Tibial nerve (tissue), 4 donors: ENCODE data around the gene MSH3. TPM values are rescaled to one million over a fixed set of nuclear protein-coding genes. Genes with fewer than 3 reads are reported as not detected.

Source experiments
- DNase-seq, 2 donors: peaks; one replicate each; pipeline ENCODE4 v3.0.0-alpha.2; 2019; ENCODE audit warnings: low spot score in 2 of 2
- H3K27ac ChIP-seq, 4 donors: fragments of 200-600 bp; sonication (generic) in 3 of 4; one replicate each; pipeline ENCODE4 v1.5.1; 2017 to 2019; ENCODE audit warnings: mild to moderate bottlenecking in 1 of 4
- H3K27me3 ChIP-seq, 2 donors: fragments of 200-600 bp; sonication (generic) in 1 of 2; one replicate each; pipeline versions ENCODE4 v1.5.1 to v1.6.0; 2017 to 2019
- H3K36me3 ChIP-seq, 3 donors: fragments of 200-600 bp; sonication (generic); one replicate each; pipeline ENCODE4 v1.5.1; 2018 to 2019
- H3K4me1 ChIP-seq, 4 donors: fragments of 200-600 bp; sonication (generic) in 3 of 4; one replicate each; pipeline ENCODE4 v1.5.1; 2017 to 2019
- H3K4me3 ChIP-seq, 4 donors: fragments of 200-600 bp; sonication (generic) in 3 of 4; one replicate each; pipeline ENCODE4 v1.5.1; 2017 to 2019; ENCODE audit warnings: mild to moderate bottlenecking in 1 of 4, moderate library complexity in 1 of 4
- H3K9me3 ChIP-seq, 4 donors: fragments of 200-600 bp; sonication (generic) in 3 of 4; one replicate each; pipeline ENCODE4 v1.5.1; 2017 to 2019
- CTCF ChIP-seq, 5 experiments: fragments of 200-600 bp in 3 of 5; fragments of 450-650 bp in 2 of 5; sonication (generic) in 3 of 5; IDR thresholded peaks; one replicate each; pipeline ENCODE4 v1.5.1; 2016 to 2019; ENCODE audit warnings: antibody characterized with exemption in 5 of 5, mild to moderate bottlenecking in 3 of 5, moderate library complexity in 2 of 5
- EP300 ChIP-seq, 2 donors: sonication (generic); formaldehyde crosslinking; IDR thresholded peaks; one replicate each; pipeline ENCODE4 v1.6.1; 2017; ENCODE audit warnings: antibody characterized with exemption in 2 of 2, mild to moderate bottlenecking in 1 of 2
- POLR2A ChIP-seq, 2 donors: fragments of 450-650 bp; IDR thresholded peaks; one replicate each; pipeline ENCODE4 v1.6.1; 2017; ENCODE audit warnings: antibody characterized with exemption in 2 of 2, mild to moderate bottlenecking in 2 of 2, moderate library complexity in 2 of 2
- WGBS, 2 donors: methylation state at CpG; one replicate each; pipeline ENCODE4 v1.1.5; 2018; 5-methylcytosine and 5-hydroxymethylcytosine counted together
- total RNA-seq, 4 donors: library from RNA; depleted of rRNA; stranded (reverse); fragments of >200 nt; gene quantifications; one replicate each; pipeline ENCODE4 v1.1.0, GENCODE V29; 2016

MSH3 gene
- total RNA-seq, 4 donors from 2014 or later: 8.8 to 16.8 (median 12.4) TPM

DNA sequence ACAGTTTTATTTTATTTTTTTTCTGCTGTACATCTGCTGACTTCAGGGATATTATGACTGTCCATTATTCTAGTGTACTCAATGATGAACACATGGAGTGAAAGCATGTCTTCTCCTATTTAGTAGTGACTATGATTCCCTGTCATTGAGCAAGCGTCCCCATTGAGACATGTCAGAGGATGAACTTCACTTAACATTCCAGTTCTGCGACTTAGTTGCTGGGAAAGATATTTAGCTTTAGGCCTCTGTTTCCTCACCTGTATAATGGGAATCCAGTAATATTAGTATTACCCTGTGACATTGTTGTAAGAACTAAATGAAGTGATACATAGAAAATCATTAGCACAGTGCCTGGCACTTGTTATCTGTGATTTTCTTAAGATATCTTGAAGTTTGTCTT is 145.1 kb downstream of the MSH3 start:
- no peak for DNase-seq
- H3K36me3 ChIP-seq: peaks cover 0 to 56% (median 8%) of the 10 kb centered on the region in 3 donors
- H3K4me3 ChIP-seq: no peak overlapping the region
- TF ChIP-seq CTCF (IDR thresholded peaks at IDR 0.05) (no peak), POLR2A (IDR thresholded peaks at IDR 0.05) (no peak), EP300 (IDR thresholded peaks at IDR 0.05) (no peak)
- no peaks in the 10 kb centered on the region for H3K27me3 ChIP-seq
- H3K9me3 ChIP-seq: no peaks in the 10 kb centered on the region
- H3K4me1 ChIP-seq: no peaks in the 10 kb centered on the region
- 94 to 98% methylated on average over 2 of the region's 2 CpGs for WGBS, 2 donors
- no peak overlapping the region for H3K27ac ChIP-seq

DNA sequence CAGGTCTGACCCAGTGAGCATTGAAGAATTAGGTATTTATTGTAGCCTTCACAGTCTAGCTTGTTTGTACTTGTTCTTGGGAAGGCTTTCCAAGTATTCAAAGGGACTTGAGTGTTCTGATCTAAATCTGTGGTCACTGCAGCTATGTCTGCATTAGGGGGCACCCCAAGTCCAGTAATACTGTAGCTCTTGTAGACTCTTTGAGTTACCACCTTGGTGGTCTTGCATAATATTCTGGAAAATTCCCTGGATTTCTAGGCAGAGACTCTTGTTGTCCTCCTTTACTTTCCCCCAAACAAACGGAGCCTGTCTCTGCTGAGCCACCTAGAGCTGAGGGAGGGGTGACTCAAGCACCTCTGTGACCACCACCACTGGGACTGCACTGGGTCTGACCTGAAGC is 149.9 kb downstream of the MSH3 start:
- H3K9me3 ChIP-seq: no peaks in the 10 kb centered on the region
- H3K36me3 ChIP-seq: peaks cover 0 to 43% (median 8%) of the 10 kb centered on the region in 3 donors
- WGBS, 2 donors: 69 to 71% methylated on average over 1 of the region's 1 CpG
- H3K4me3 ChIP-seq: no peak overlapping the region
- H3K27me3 ChIP-seq: no peaks in the 10 kb centered on the region
- H3K27ac ChIP-seq: no peak overlapping the region
- no peaks in the 10 kb centered on the region for H3K4me1 ChIP-seq
- no peak for TF ChIP-seq EP300 (IDR thresholded peaks at IDR 0.05)
- no peak for TF ChIP-seq POLR2A (IDR thresholded peaks at IDR 0.05)
- TF ChIP-seq CTCF (IDR thresholded peaks at IDR 0.05): no peak
- no peak for DNase-seq

DNA sequence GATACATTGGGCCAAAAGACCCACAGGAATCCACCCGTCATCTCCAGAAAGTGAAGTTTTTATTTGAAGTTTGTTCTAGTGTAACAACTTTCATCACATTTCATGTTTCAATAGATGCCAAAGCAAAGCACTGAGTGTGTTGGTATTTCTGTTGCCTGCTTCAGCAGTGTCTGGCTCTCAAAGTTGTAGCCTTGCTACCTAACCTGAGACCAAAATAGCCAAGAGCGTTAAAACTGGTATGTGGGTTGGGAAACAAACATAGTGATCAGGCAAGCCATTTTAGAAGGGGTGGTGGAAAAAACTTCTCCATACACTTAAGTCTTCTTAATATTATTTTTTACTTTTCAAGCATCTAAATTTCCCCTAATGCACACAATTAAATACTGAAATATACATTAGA is 150.6 kb downstream of the MSH3 start:
- H3K9me3 ChIP-seq: no peaks in the 10 kb centered on the region
- TF ChIP-seq POLR2A (IDR thresholded peaks at IDR 0.05) (no peak), EP300 (IDR thresholded peaks at IDR 0.05) (no peak), CTCF (IDR thresholded peaks at IDR 0.05) (no peak)
- no peaks in the 10 kb centered on the region for H3K27me3 ChIP-seq
- no peaks in the 10 kb centered on the region for H3K4me1 ChIP-seq
- H3K27ac ChIP-seq: no peak overlapping the region
- 90 to 95% methylated on average over 2 of the region's 2 CpGs for WGBS, 2 donors
- no peak for DNase-seq
- no peak overlapping the region for H3K4me3 ChIP-seq
- H3K36me3 ChIP-seq: peaks cover 0 to 43% (median 3%) of the 10 kb centered on the region in 3 donors

DNA sequence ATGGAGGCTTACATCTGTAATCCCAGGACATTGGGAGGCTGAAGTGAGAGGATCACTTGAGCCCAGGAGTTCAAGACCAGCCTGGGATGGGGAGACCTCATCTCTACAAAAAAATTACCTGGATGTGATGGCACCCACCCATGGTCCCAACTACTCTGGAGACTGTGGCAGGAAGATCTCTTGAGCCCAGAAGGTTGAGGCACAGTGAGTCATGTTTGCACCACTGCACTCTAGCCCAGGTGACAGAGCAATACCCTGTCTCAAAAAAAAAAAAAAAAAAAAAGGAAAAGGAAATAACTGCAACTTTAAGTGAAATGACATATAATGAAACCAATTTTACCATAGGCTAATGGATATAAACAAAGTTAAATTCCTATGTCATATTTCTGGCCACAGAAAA is 152.5 kb downstream of the MSH3 start:
- Histone ChIP-seq H3K4me1 (no peaks in the 10 kb centered on the region), H3K9me3 (no peaks in the 10 kb centered on the region), H3K27ac (no peak overlapping the region), H3K4me3 (no peak overlapping the region), H3K36me3 (peaks cover 0 to 32% (median 0%) of the 10 kb centered on the region in 3 donors), H3K27me3 (no peaks in the 10 kb centered on the region)
- DNase-seq: no peak
- TF ChIP-seq EP300 (IDR thresholded peaks at IDR 0.05) (no peak), POLR2A (IDR thresholded peaks at IDR 0.05) (no peak)

GRCh38 chr5:80809451-80809850 is 155.0 kb downstream of the MSH3 start:
- H3K27ac ChIP-seq: no peak overlapping the region
- WGBS, 2 donors: 62 to 65% methylated on average over 3 of the region's 3 CpGs
- H3K4me1 ChIP-seq: no peaks in the 10 kb centered on the region
- TF ChIP-seq CTCF (IDR thresholded peaks at IDR 0.05): no peak
- TF ChIP-seq EP300 (IDR thresholded peaks at IDR 0.05): no peak
- no peak for TF ChIP-seq POLR2A (IDR thresholded peaks at IDR 0.05)
- no peaks in the 10 kb centered on the region for H3K9me3 ChIP-seq
- no peak for DNase-seq
- H3K27me3 ChIP-seq: no peaks in the 10 kb centered on the region
- H3K4me3 ChIP-seq: no peak overlapping the region
- H3K36me3 ChIP-seq: peaks cover 0 to 30% (median 5%) of the 10 kb centered on the region in 3 donors

DNA sequence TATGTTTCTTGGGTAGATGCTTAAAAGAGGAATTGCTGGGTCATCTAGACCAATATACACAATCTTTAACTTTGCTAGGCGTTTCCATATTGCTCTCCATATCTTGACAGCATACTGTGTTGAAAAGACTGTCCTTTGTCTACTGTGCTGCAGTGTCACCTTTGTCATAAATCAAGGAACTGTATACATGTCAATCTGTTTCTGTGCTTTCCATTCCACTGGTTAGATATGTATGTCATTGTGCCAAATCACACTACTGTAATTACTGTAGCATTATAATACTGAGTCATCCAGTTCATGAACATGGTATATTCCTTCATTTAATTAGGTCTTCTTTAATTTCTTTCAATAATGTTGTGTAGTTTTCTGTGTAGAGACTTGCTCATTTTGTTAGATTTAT is 156.0 kb downstream of the MSH3 start:
- H3K27me3 ChIP-seq: no peaks in the 10 kb centered on the region
- H3K9me3 ChIP-seq: no peaks in the 10 kb centered on the region
- H3K4me3 ChIP-seq: no peak overlapping the region
- H3K27ac ChIP-seq: no peak overlapping the region
- TF ChIP-seq EP300 (IDR thresholded peaks at IDR 0.05): no peak
- no peak for TF ChIP-seq CTCF (IDR thresholded peaks at IDR 0.05)
- no peak for TF ChIP-seq POLR2A (IDR thresholded peaks at IDR 0.05)
- WGBS, 2 donors: 96 to 100% methylated on average over 1 of the region's 1 CpG
- DNase-seq: no peak
- H3K4me1 ChIP-seq: no peaks in the 10 kb centered on the region
- H3K36me3 ChIP-seq: peaks cover 0 to 34% (median 5%) of the 10 kb centered on the region in 3 donors
